ENCODE data around the gene AKAP13.

DNA sequence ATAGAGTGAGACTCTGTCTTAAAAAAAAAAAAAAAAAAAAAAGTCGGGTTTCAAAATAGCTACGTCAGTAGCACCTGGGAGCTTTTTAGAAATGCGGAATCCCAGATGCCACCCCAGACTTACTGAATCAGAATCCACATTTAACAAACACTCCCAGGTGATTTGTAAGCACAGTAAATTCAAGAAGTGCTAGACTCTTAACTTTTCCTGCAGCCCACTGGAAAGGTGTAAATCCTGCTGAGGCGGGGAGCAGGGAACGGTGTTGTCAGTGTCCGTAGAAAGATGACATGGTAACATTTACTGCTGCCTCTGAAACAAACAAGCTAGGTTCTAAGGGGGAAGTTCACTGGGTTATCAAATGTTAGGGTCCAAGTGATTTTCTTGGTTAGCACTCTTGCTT is 2.4 kb upstream of the AKAP13 start:
- TF ChIP-seq, protein P1, sequence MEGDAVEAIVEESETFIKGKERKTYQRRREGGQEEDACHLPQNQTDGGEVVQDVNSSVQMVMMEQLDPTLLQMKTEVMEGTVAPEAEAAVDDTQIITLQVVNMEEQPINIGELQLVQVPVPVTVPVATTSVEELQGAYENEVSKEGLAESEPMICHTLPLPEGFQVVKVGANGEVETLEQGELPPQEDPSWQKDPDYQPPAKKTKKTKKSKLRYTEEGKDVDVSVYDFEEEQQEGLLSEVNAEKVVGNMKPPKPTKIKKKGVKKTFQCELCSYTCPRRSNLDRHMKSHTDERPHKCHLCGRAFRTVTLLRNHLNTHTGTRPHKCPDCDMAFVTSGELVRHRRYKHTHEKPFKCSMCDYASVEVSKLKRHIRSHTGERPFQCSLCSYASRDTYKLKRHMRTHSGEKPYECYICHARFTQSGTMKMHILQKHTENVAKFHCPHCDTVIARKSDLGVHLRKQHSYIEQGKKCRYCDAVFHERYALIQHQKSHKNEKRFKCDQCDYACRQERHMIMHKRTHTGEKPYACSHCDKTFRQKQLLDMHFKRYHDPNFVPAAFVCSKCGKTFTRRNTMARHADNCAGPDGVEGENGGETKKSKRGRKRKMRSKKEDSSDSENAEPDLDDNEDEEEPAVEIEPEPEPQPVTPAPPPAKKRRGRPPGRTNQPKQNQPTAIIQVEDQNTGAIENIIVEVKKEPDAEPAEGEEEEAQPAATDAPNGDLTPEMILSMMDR (IDR thresholded peaks at IDR 0.05): no peak
- no peak for TF ChIP-seq EP300 (IDR thresholded peaks at IDR 0.05)
